H9 (cell line): ENCODE measurements around the gene GCH1. TPM values are rescaled to one million over a fixed set of nuclear protein-coding genes. Genes with fewer than 3 reads are reported as not detected.
A peak's percentile ranks its signal among the peaks of the same experiment; 100 is the strongest.
"Not testable (repeated sequence)": the region's sequence is repeated elsewhere in the genome, so short reads cannot be mapped to it uniquely, and the experiment has no call there.

Source experiments
- DNase-seq: peaks from one replicate; pipeline ENCODE4 v3.0.0-alpha.2; 2017
- H2AFZ ChIP-seq: one replicate; pipeline ENCODE4 v1.6.1; 2013; ENCODE audit warnings: mild to moderate bottlenecking, low read length, control low read depth, moderate library complexity
- H2AK5ac ChIP-seq: 2 replicates; pipeline ENCODE4 v1.6.1; 2013; ENCODE audit warnings: low read length, control low read depth, mixed read lengths; ENCODE audit not compliant: insufficient read length
- H2BK120ac ChIP-seq: one replicate; pipeline ENCODE4 v1.6.1; 2013; ENCODE audit warnings: low read depth, mild to moderate bottlenecking, low read length, control low read depth, inconsistent platforms; ENCODE audit not compliant: poor library complexity, severe bottlenecking
- H2BK12ac ChIP-seq: 2 replicates; pipeline ENCODE4 v1.6.1; 2013; ENCODE audit warnings: low read length, control low read depth, mixed read lengths, low read depth; ENCODE audit not compliant: insufficient read length
- H2BK15ac ChIP-seq: 2 replicates; pipeline ENCODE4 v1.6.1; 2013; ENCODE audit warnings: low read depth, low read length, control low read depth
- H2BK20ac ChIP-seq: one replicate; pipeline ENCODE4 v1.6.1; 2013; ENCODE audit warnings: low read depth, mild to moderate bottlenecking, low read length, control low read depth, inconsistent platforms; ENCODE audit not compliant: poor library complexity, severe bottlenecking
- H2BK5ac ChIP-seq: 2 replicates; pipeline ENCODE4 v1.6.1; 2013; ENCODE audit warnings: low read length, control low read depth, mixed read lengths; ENCODE audit not compliant: insufficient read length
- H3K14ac ChIP-seq: 2 replicates; pipeline ENCODE4 v1.6.1; 2013; ENCODE audit warnings: low read length, control low read depth; ENCODE audit not compliant: insufficient read depth
- H3K18ac ChIP-seq: 2 replicates; pipeline ENCODE4 v1.6.1; 2013; ENCODE audit warnings: low read depth, mild to moderate bottlenecking, mixed read lengths, low read length, control low read depth; ENCODE audit not compliant: insufficient read length
- H3K23ac ChIP-seq: 2 replicates; pipeline ENCODE4 v1.6.1; 2013; ENCODE audit warnings: low read length, control low read depth, mixed read lengths, low read depth; ENCODE audit not compliant: insufficient read length
- H3K23me2 ChIP-seq: 2 replicates; pipeline ENCODE4 v1.6.1; 2013; ENCODE audit warnings: low read depth, mild to moderate bottlenecking, mixed read lengths, low read length, control low read depth; ENCODE audit not compliant: insufficient read length, poor library complexity, severe bottlenecking
- H3K27ac ChIP-seq: 2 replicates; pipeline ENCODE4 v1.5.1; 2013; ENCODE audit warnings: low read length, control low read depth, mixed read lengths, low read depth; ENCODE audit not compliant: insufficient read length
- H3K27me3 ChIP-seq: 2 replicates; pipeline ENCODE4 v1.6.1; 2013; ENCODE audit warnings: low read length, control low read depth, inconsistent platforms; ENCODE audit not compliant: insufficient read depth
- H3K4ac ChIP-seq: 2 replicates; pipeline ENCODE4 v1.6.1; 2013; ENCODE audit warnings: low read depth, mild to moderate bottlenecking, control low read depth, inconsistent platforms, low read length, moderate library complexity
- H3K4me1 ChIP-seq: 2 replicates; pipeline ENCODE4 v1.6.1; 2013; ENCODE audit warnings: low read length, control low read depth, inconsistent platforms; ENCODE audit not compliant: insufficient read depth
- H3K4me2 ChIP-seq: 2 replicates; pipeline ENCODE4 v1.6.1; 2013; ENCODE audit warnings: low read length, control low read depth, mixed read lengths; ENCODE audit not compliant: insufficient read length, insufficient read depth
- H3K56ac ChIP-seq: 2 replicates; pipeline ENCODE4 v1.6.1; 2013; ENCODE audit warnings: low read depth, mild to moderate bottlenecking, mixed read lengths, low read length, control low read depth; ENCODE audit not compliant: insufficient read length
- H3K79me1 ChIP-seq: 2 replicates; pipeline ENCODE4 v1.6.1; 2013; ENCODE audit warnings: low read depth, mild to moderate bottlenecking, moderate library complexity, low read length, control low read depth, inconsistent platforms; ENCODE audit not compliant: insufficient read depth, poor library complexity, severe bottlenecking
- H3K79me2 ChIP-seq: 2 replicates; pipeline ENCODE4 v1.6.1; 2013; ENCODE audit warnings: low read length, control low read depth, inconsistent platforms; ENCODE audit not compliant: insufficient read depth
- H3K9ac ChIP-seq: 2 replicates; pipeline ENCODE4 v1.6.1; 2013; ENCODE audit warnings: low read length, control low read depth, mixed read lengths; ENCODE audit not compliant: insufficient read length; ENCODE audit errors: extremely low read depth
- H3K9me3 ChIP-seq: one replicate; pipeline ENCODE4 v1.6.1; 2013; ENCODE audit warnings: low read depth, low read length, inconsistent platforms; ENCODE audit not compliant: control insufficient read depth
- H3T11ph ChIP-seq: one replicate; pipeline ENCODE4 v1.6.1; 2013; ENCODE audit warnings: mild to moderate bottlenecking, low read length, control low read depth, inconsistent platforms
- H4K20me1 ChIP-seq: one replicate; pipeline ENCODE4 v1.6.1; 2013; ENCODE audit not compliant: control insufficient read depth, insufficient read length, insufficient read depth
- H4K5ac ChIP-seq: 2 replicates; pipeline ENCODE4 v1.6.1; 2013; ENCODE audit warnings: low read depth, mild to moderate bottlenecking, mixed read lengths, low read length, control low read depth; ENCODE audit not compliant: insufficient read length
- H4K8ac ChIP-seq: replicated peaks from 2 replicates; pipeline ENCODE4 v1.6.1; 2013; ENCODE audit warnings: low read length, control low read depth, mixed read lengths, low read depth; ENCODE audit not compliant: insufficient read length
- H4K91ac ChIP-seq: 2 replicates; pipeline ENCODE4 v1.6.1; 2013; ENCODE audit warnings: low read depth, mild to moderate bottlenecking, moderate library complexity, mixed read lengths, low read length, control low read depth; ENCODE audit not compliant: insufficient read length
- H3K27ac Mint-ChIP-seq, 3 experiments: 2 replicates in 2 of 3; 3 replicates in 1 of 3; pipeline ENCODE4 v1.8.0; 2020 to 2021; ENCODE audit warnings: mixed read lengths in 3 of 3, mild to moderate bottlenecking in 1 of 3, moderate library complexity in 1 of 3
- H3K27me3 Mint-ChIP-seq: 2 replicates; pipeline ENCODE4 v1.8.0; 2021; ENCODE audit warnings: low read depth, mild to moderate bottlenecking, moderate library complexity, mixed read lengths
- H3K36me3 Mint-ChIP-seq, 3 experiments: 2 replicates in 2 of 3; 3 replicates in 1 of 3; pipeline ENCODE4 v1.8.0; 2020 to 2021; ENCODE audit warnings: low read depth in 3 of 3, mixed read lengths in 3 of 3; ENCODE audit not compliant: insufficient read depth in 1 of 3
- H3K4me1 Mint-ChIP-seq, 2 experiments: 2 replicates each; pipeline ENCODE4 v1.8.0; 2020; ENCODE audit warnings: mixed read lengths in 2 of 2
- H3K4me3 Mint-ChIP-seq, 2 experiments: 2 replicates in 1 of 2; 3 replicates in 1 of 2; pipeline ENCODE4 v1.8.0; 2020 to 2021; ENCODE audit warnings: mild to moderate bottlenecking in 2 of 2, mixed read lengths in 2 of 2, moderate library complexity in 1 of 2
- H3K9me3 Mint-ChIP-seq, 2 experiments: 2 replicates in 1 of 2; 3 replicates in 1 of 2; pipeline ENCODE4 v1.8.0; 2020; ENCODE audit warnings: mild to moderate bottlenecking in 2 of 2, mixed read lengths in 2 of 2, moderate library complexity in 1 of 2
- CTCF ChIP-seq: fragments of 200-600 bp; sonication (generic); conservative IDR thresholded peaks from 3 replicates; pipeline ENCODE4 v1.8.0; 2021; ENCODE audit warnings: antibody characterized with exemption, mild to moderate bottlenecking
- WGBS: extraction: QIAGEN DNeasy Blood & Tissue Kit; methylation state at CpG from one replicate; pipeline ENCODE4 v1.1.7; 2013; ENCODE audit warnings: missing lambda C conversion rate, low lambda C conversion rate, mixed read lengths; ENCODE audit not compliant: insufficient read length; ENCODE audit errors: extremely low coverage; 5-methylcytosine and 5-hydroxymethylcytosine counted together
- total RNA-seq: library from RNA; stranded (reverse); gene quantifications from 2 replicates; pipeline ENCODE4 v1.2.1, GENCODE V29; 2021

GCH1 gene
- total RNA-seq, 1 experiment from 2014 or later: 7.7 TPM

- Histone ChIP-seq H3T11ph (no peak overlapping the region), H3K9ac (no peak overlapping the region), H3K14ac (no peak overlapping the region), H3K18ac (peak overlapping the region; percentile 38), H3K79me1 (no peaks in the 10 kb centered on the region), H4K8ac (no peak overlapping the region), H2AFZ (no peak overlapping the region), H3K56ac (no peak overlapping the region), H3K79me2 (no peaks in the 10 kb centered on the region), H2AK5ac (no peak overlapping the region), H3K23ac (no peak overlapping the region), H3K27me3 (no peaks in the 10 kb centered on the region), H3K9me3 (no peaks in the 10 kb centered on the region), H2BK5ac (no peak overlapping the region), H3K4me1 (peaks cover 2% of the 10 kb centered on the region; the same call in 1 of the 2 replicates), H3K23me2 (no peaks in the 10 kb centered on the region), H2BK120ac (no peak overlapping the region), H4K5ac (no peak overlapping the region), H2BK15ac (no peak overlapping the region), H4K91ac (no peak overlapping the region), H2BK12ac (no peak overlapping the region), H3K27ac (no peak overlapping the region), H3K4ac (no peak overlapping the region), H4K20me1 (no peaks in the 10 kb centered on the region), H2BK20ac (no peak overlapping the region), H3K4me2 (no peak overlapping the region)
- H3K4me3 Mint-ChIP-seq: no peak overlapping the region
- no peak for TF ChIP-seq CTCF
- peaks cover 22 to 23% of the 10 kb centered on the region in 2 experiments for H3K4me1 Mint-ChIP-seq
- no CpG with 5 or more reads among the region's 7 CpGs for WGBS
- peak; percentile 26 for DNase-seq
- no peak overlapping the region for H3K27ac Mint-ChIP-seq
- peaks cover 0 to 4% of the 10 kb centered on the region in 2 experiments; a peak in 2 of 5 replicates for H3K9me3 Mint-ChIP-seq
- peaks cover 36% of the 10 kb centered on the region for H3K27me3 Mint-ChIP-seq
- no peaks in the 10 kb centered on the region for H3K36me3 Mint-ChIP-seq
Observed at GRCh38 chr14:54803396-54803795, 99.2 kb downstream of the GCH1 start.

- H4K8ac ChIP-seq, DNase-seq, H3K56ac ChIP-seq, H2BK5ac ChIP-seq, H2BK12ac ChIP-seq, H3K18ac ChIP-seq, H3K4ac ChIP-seq, H3K9me3 Mint-ChIP-seq, H3T11ph ChIP-seq, H3K4me2 ChIP-seq, H3K27ac ChIP-seq, H4K20me1 ChIP-seq, H3K27me3 ChIP-seq, H3K36me3 Mint-ChIP-seq, H4K91ac ChIP-seq, H2AFZ ChIP-seq, H3K79me1 ChIP-seq, H3K14ac ChIP-seq, H3K9ac ChIP-seq, H2AK5ac ChIP-seq, H2BK20ac ChIP-seq, H3K23me2 ChIP-seq, H2BK120ac ChIP-seq, H4K5ac ChIP-seq, H3K27ac Mint-ChIP-seq, H3K4me1 ChIP-seq, H3K23ac ChIP-seq, H2BK15ac ChIP-seq, H3K79me2 ChIP-seq, H3K9me3 ChIP-seq, H3K4me3 Mint-ChIP-seq: not testable (repeated sequence)
- WGBS: no CpG with 5 or more reads among the region's 2 CpGs
- H3K4me1 Mint-ChIP-seq: peaks cover 22 to 23% of the 10 kb centered on the region in 2 experiments
- H3K27me3 Mint-ChIP-seq: peaks cover 30% of the 10 kb centered on the region
Observed at GRCh38 chr14:54801482-54801881, 101.1 kb downstream of the GCH1 start.
